Pancreas (tissue), 10 donors: ENCODE measurements around the gene NFIX. TPM values are rescaled to one million over a fixed set of nuclear protein-coding genes. Genes with fewer than 3 reads are reported as not detected.
A peak's percentile ranks its signal among the peaks of the same experiment; 100 is the strongest.

Experiments
- ATAC-seq, 4 donors: fragments of 200-7000 bp; cut with Tn5 transposase; one replicate each; pipeline versions ENCODE4 v1.8.0 to v1.9.1; 2020; ENCODE audit warnings: mild to moderate bottlenecking in 4 of 4, moderate library complexity in 4 of 4
- DNase-seq, 6 donors: peaks; one replicate each; pipeline ENCODE4 v3.0.0-alpha.2; 2020
- FAIRE-seq: peaks from 2 replicates; lab custom pipeline; 2012; peaks lifted over from hg19 to GRCh38; lab: Jason Lieb, UNC
- H3K27ac ChIP-seq, 4 donors: fragments of 200-600 bp; sonication (generic); 1 replicate in 3 of 4; 2 replicates in 1 of 4; pipeline versions ENCODE4 v1.5.0 to v1.8.0; 2020
- H3K27me3 ChIP-seq, 4 donors: fragments of 200-600 bp; one replicate each; pipeline ENCODE4 v1.8.0; 2021
- H3K36me3 ChIP-seq, 3 donors: fragments of 200-600 bp; sonication (generic) in 1 of 3; one replicate each; pipeline versions ENCODE4 v1.5.0 to v1.8.0; 2020 to 2021
- H3K4me1 ChIP-seq, 3 donors: fragments of 200-600 bp; one replicate each; pipeline ENCODE4 v1.8.0; 2021
- H3K4me3 ChIP-seq, 4 donors: fragments of 200-600 bp; sonication (generic) in 2 of 4; one replicate each; pipeline versions ENCODE4 v1.5.0 to v1.8.0; 2020 to 2021
- H3K9me3 ChIP-seq, 4 donors: fragments of 200-600 bp; one replicate each; pipeline ENCODE4 v1.8.0; 2021
- CTCF ChIP-seq, 4 donors: fragments of 200-600 bp; sonication (generic) in 3 of 4; IDR thresholded peaks; one replicate each; pipeline versions ENCODE4 v1.5.0 to v1.8.0; 2021; ENCODE audit warnings: antibody characterized with exemption in 4 of 4
- WGBS, 2 donors: extraction: QIAGEN DNeasy Blood & Tissue Kit; methylation state at CpG; one replicate each; pipeline ENCODE4 v1.1.7; 2013; 5-methylcytosine and 5-hydroxymethylcytosine counted together
- intact Hi-C, 3 donors: fragments of 100-400 bp; cut with DNase I; formaldehyde crosslinking; loops; one replicate each; pipeline versions ENCODE4 v1.11.1 to v1.14.2; 2022
- polyA plus RNA-seq, 2 donors: library from polyadenylated mRNA; stranded (reverse); fragments of 200-250 nt; gene quantifications; one replicate each; pipeline ENCODE4 v1.2.3, GENCODE V29; 2013
- total RNA-seq, 6 donors: library from RNA; stranded (reverse); fragmentation: NEBNext Ultra II Directional in 4 of 6; extraction: Animal tissue kit (Norgen Biotek cat#: 25700) in 4 of 6; gene quantifications; one replicate each; pipeline versions ENCODE4 v1.2.1 to v1.2.4, GENCODE V29; 2021 to 2023
- donor health status: healthy with polysubstance abuse.
- donor health status: DM: no; HTN: no; CAD: no; lungs with moderate emphysema.
- donor health status: DM: no; HTN: no; CAD: no.
- donor health status: control.
- donor health status: control.
- donor health status: Bipolar disorder and iron deficiency.
- donor health status: DM: yes; HTN: yes; CAD: no.
- donor health status: DM: no; HTN: no; CAD: no.
- donor health status: DM: no; HTN: no; CAD: no.
- donor health status: DM: yes; HTN: yes; CAD: no.

NFIX gene
- total and polyA plus RNA-seq, 8 donors, result 8.3 to 45.1 (median 32.7) TPM

GRCh38 chr19:13104848-13105711 lies 109.8 kb downstream of the NFIX start:
- DNase-seq (peak in 1 of 6 donors; percentile 56), FAIRE-seq (no peak), ATAC-seq (peak in 2 of 4 donors; percentile 3)
- Histone ChIP-seq H3K4me3 (peak overlapping the region in 1 of 4 donors; percentile 11), H3K9me3 (no peaks in the 10 kb centered on the region), H3K36me3 (no peaks in the 10 kb centered on the region), H3K4me1 (peaks cover 0 to 7% (median 0%) of the 10 kb centered on the region in 3 donors), H3K27ac (peak overlapping the region in 2 of 4 donors; percentile 22 to 54), H3K27me3 (no peaks in the 10 kb centered on the region)
- intact Hi-C loops, result loop anchor here in 1 of 3 donors (10.0 kb wide), 1 partner anchor 130 kb away; no protein-coding TSS in a partner anchor
- TF ChIP-seq CTCF (IDR thresholded peaks at IDR 0.05), result no peak
- WGBS, 2 donors, result 81 to 84% methylated on average over 28 to 29 of the region's 29 CpGs

GRCh38 chr19:13109361-13110098 lies 114.3 kb downstream of the NFIX start:
- whole genome bisulfite sequencing, 2 donors, result 94 to 97% methylated on average over 27 to 30 of the region's 30 CpGs
- H3K4me1 ChIP-seq, result no peaks in the 10 kb centered on the region
- intact Hi-C loops, result loop anchor here in 1 of 3 donors (10.0 kb wide), 1 partner anchor 125 kb away; no protein-coding TSS in a partner anchor
- DNase-seq (no peak), ATAC-seq (no peak), FAIRE-seq (no peak)
- H3K27me3 ChIP-seq, result no peaks in the 10 kb centered on the region
- no peak for TF ChIP-seq CTCF (IDR thresholded peaks at IDR 0.05)
- H3K4me3 ChIP-seq, result no peak overlapping the region
- peaks cover 0 to 11% (median 0%) of the 10 kb centered on the region in 3 donors for H3K36me3 ChIP-seq
- no peak overlapping the region for H3K27ac ChIP-seq
- no peaks in the 10 kb centered on the region for H3K9me3 ChIP-seq

GRCh38 chr19:13110099-13110610 lies 114.9 kb downstream of the NFIX start:
- FAIRE-seq, result no peak
- no peak for TF ChIP-seq CTCF (IDR thresholded peaks at IDR 0.05)
- peaks cover 0 to 11% (median 0%) of the 10 kb centered on the region in 3 donors for H3K36me3 ChIP-seq

GRCh38 chr19:13112555-13112954 lies 117.3 kb downstream of the NFIX start:
- H3K36me3 ChIP-seq, result peaks cover 0 to 11% (median 0%) of the 10 kb centered on the region in 3 donors
- H3K27me3 ChIP-seq, result no peaks in the 10 kb centered on the region
- ATAC-seq, result no peak
- no peaks in the 10 kb centered on the region for H3K9me3 ChIP-seq
- intact Hi-C loops, result no loop called here
- no peak for FAIRE-seq
- no peak for TF ChIP-seq CTCF (IDR thresholded peaks at IDR 0.05)
- H3K4me1 ChIP-seq, result peaks cover 0 to 8% (median 4%) of the 10 kb centered on the region in 3 donors
- H3K4me3 ChIP-seq, result no peak overlapping the region
- no peak overlapping the region for H3K27ac ChIP-seq
- peak in 1 of 6 donors; percentile 74 for DNase-seq
- 90 to 98% methylated on average over 10 of the region's 10 CpGs for WGBS, 2 donors

More at GRCh38 chr19:13110099-13110610, 114.9 kb downstream of the NFIX start:
- no peaks in the 10 kb centered on the region for H3K9me3 ChIP-seq
- intact Hi-C loops, result no loop called here
- WGBS, 2 donors, result 84 to 95% methylated on average over 14 to 15 of the region's 15 CpGs
- H3K27ac ChIP-seq, result no peak overlapping the region
- no peak for DNase-seq
- no peaks in the 10 kb centered on the region for H3K27me3 ChIP-seq
- no peaks in the 10 kb centered on the region for H3K4me1 ChIP-seq
- H3K4me3 ChIP-seq, result no peak overlapping the region
- no peak for ATAC-seq
